Parietal lobe (tissue), 2 donors: ENCODE results near the gene TMCC3. TPM values are rescaled to one million over a fixed set of nuclear protein-coding genes. Genes with fewer than 3 reads are reported as not detected.

Source experiments
- small RNA-seq: library from RNA; depleted of rRNA; stranded (forward); fragments of <200 nt; gene quantifications from one replicate; pipeline ENCODE3, GENCODE V24; 2014; ENCODE audit warnings: low replicate concordance
- total RNA-seq: library from RNA; depleted of rRNA; stranded (reverse); fragments of >200 nt; gene quantifications from one replicate; pipeline ENCODE4 v1.2.3, GENCODE V29; 2014

Gene TMCC3
- total RNA-seq = 8.1 TPM

GRCh38 chr12:94650143-94651056 lies at the start of gene TMCC3:
Gene TMCC3 (minus strand): TSS chr12:94650557. CDS start chr12:94650430, 127 bp downstream.

Small RNA genes lying within 50 kb of the gene (small RNA-seq; reads per million reads assigned to genes)
- gene LSM3P2 (not detected), gene MIR5700 (not detected)

Other genes with a start within 250 kb of the TMCC3 start
- 35.7 TPM for gene CEP83, start 190.7 kb downstream of the TMCC3 start, total RNA-seq